SK-N-SH (cell line): ENCODE results near the gene ASB8. TPM values are rescaled to one million over a fixed set of nuclear protein-coding genes. Genes with fewer than 3 reads are reported as not detected.

ENCODE experiments used
- CTCF ChIA-PET: fragments of 300-600, 350-600 bp; formaldehyde crosslinking; extraction: SDS; loops from one replicate; lab custom pipeline; 2021; lab: Yijun Ruan, JAX
- POLR2A ChIA-PET: fragments of 350-600 bp; sonication (Branson Sonifier 250); formaldehyde crosslinking; extraction: SDS; loops from one replicate; lab custom pipeline; 2020; ENCODE audit warnings: antibody characterized with exemption, inconsistent platforms; lab: Yijun Ruan, JAX
- DNase-seq: peaks from one replicate; pipeline ENCODE4 v3.0.0; 2012
- H2AFZ ChIP-seq: fragments of 200-600 bp; sonication (generic); 2 replicates; pipeline ENCODE4 v1.8.1; 2016; ENCODE audit warnings: antibody characterized with exemption, mild to moderate bottlenecking, low read depth
- H3F3A ChIP-seq: fragments of 200-600 bp; sonication (generic); replicated peaks from 2 replicates; pipeline ENCODE3; 2016; ENCODE audit warnings: antibody characterized with exemption, mild to moderate bottlenecking; ENCODE audit not compliant: insufficient read depth
- H3K27ac ChIP-seq, 2 experiments: fragments of 200-500 bp in 1 of 2; fragments of 200-600 bp in 1 of 2; sonication (Bioruptor generic) in 1 of 2; sonication (generic), shearing (Covaris generic) in 1 of 2; 2 replicates each; pipeline versions ENCODE4 v1.5.1 to v1.6.1; 2014 to 2016; ENCODE audit warnings: low read depth in 2 of 2, inconsistent platforms in 1 of 2, low read length in 1 of 2, mild to moderate bottlenecking in 1 of 2, mixed read lengths in 1 of 2
- H3K27me3 ChIP-seq: fragments of 200-600 bp; sonication (generic), shearing (Covaris generic); 2 replicates; pipeline ENCODE4 v1.6.1; 2016; ENCODE audit warnings: mixed run types; ENCODE audit not compliant: insufficient read depth
- H3K36me3 ChIP-seq, 2 experiments: fragments of 200-500 bp in 1 of 2; fragments of 200-600 bp in 1 of 2; sonication (Bioruptor generic) in 1 of 2; sonication (generic) in 1 of 2; replicated peaks in 1 of 2; 2 replicates each; pipeline versions ENCODE3 to v1.5.1; 2014 to 2016; ENCODE audit warnings: low read length in 1 of 2, mild to moderate bottlenecking in 1 of 2; ENCODE audit not compliant: insufficient read depth in 2 of 2, control insufficient read depth in 1 of 2
- H3K4me1 ChIP-seq, 2 experiments: fragments of 200-500 bp in 1 of 2; fragments of 200-600 bp in 1 of 2; sonication (Bioruptor generic) in 1 of 2; sonication (generic), shearing (Covaris generic) in 1 of 2; 2 replicates each; pipeline versions ENCODE4 v1.5.1 to v1.6.1; 2014 to 2016; ENCODE audit warnings: low read depth in 1 of 2, low read length in 1 of 2, mixed run types in 1 of 2; ENCODE audit not compliant: insufficient read depth in 2 of 2, control insufficient read depth in 1 of 2
- H3K4me2 ChIP-seq: fragments of 200-600 bp; sonication (generic), shearing (Covaris generic); 2 replicates; pipeline ENCODE4 v1.6.1; 2017; ENCODE audit warnings: mixed run types
- H3K4me3 ChIP-seq, 2 experiments: fragments of 200-500 bp in 1 of 2; fragments of 200-600 bp in 1 of 2; sonication (Bioruptor generic) in 1 of 2; sonication (generic), shearing (Covaris generic) in 1 of 2; 2 replicates each; pipeline versions ENCODE4 v1.5.1 to v1.8.1; 2014 to 2016; ENCODE audit warnings: low read depth in 2 of 2, inconsistent platforms in 1 of 2, low read length in 1 of 2, mild to moderate bottlenecking in 1 of 2, mixed read lengths in 1 of 2, moderate library complexity in 1 of 2
- H3K79me2 ChIP-seq: fragments of 200-600 bp; sonication (generic); 2 replicates; pipeline ENCODE4 v1.8.1; 2017; ENCODE audit warnings: mild to moderate bottlenecking; ENCODE audit not compliant: insufficient read depth
- H3K9ac ChIP-seq: fragments of 200-600 bp; sonication (generic); 2 replicates; pipeline ENCODE4 v1.6.1; 2017; ENCODE audit warnings: mixed run types
- H3K9me2 ChIP-seq: fragments of 200-600 bp; sonication (generic); 2 replicates; pipeline ENCODE4 v1.6.1; 2017; ENCODE audit warnings: mixed run types
- H3K9me3 ChIP-seq: fragments of 200-600 bp; sonication (generic); 2 replicates; pipeline ENCODE4 v1.6.1; 2017; ENCODE audit warnings: mixed run types, mild to moderate bottlenecking, moderate library complexity
- H4K20me1 ChIP-seq: fragments of 200-600 bp; sonication (generic); 2 replicates; pipeline ENCODE4 v1.6.1; 2017; ENCODE audit warnings: mild to moderate bottlenecking, mixed run types; ENCODE audit not compliant: insufficient read depth
- CHD2 ChIP-seq: fragments of 150-350 bp; IDR thresholded peaks from 2 replicates; pipeline ENCODE4 v1.6.1; 2018; ENCODE audit warnings: low read length; ENCODE audit not compliant: partially characterized antibody
- CTCF ChIP-seq: fragments of 200-600 bp; sonication (generic); IDR thresholded peaks from 2 replicates; pipeline ENCODE4 v1.6.1; 2017; ENCODE audit warnings: antibody characterized with exemption, mild to moderate bottlenecking, moderate library complexity
- ELF1 ChIP-seq: IDR thresholded peaks from 2 replicates; pipeline ENCODE4 v1.4.0; 2012
- EP300 ChIP-seq, 2 experiments: IDR thresholded peaks; 2 replicates each; pipeline versions ENCODE4 v1.4.0 to v1.6.1; 2012; ENCODE audit warnings: borderline replicate concordance in 1 of 2, low read depth in 1 of 2, low read length in 1 of 2
- EZH2phosphoT487 ChIP-seq: fragments of 200-600 bp; sonication (generic); IDR thresholded peaks from 2 replicates; pipeline ENCODE4 v1.6.1; 2017; ENCODE audit warnings: low read depth, mixed run types, mild to moderate bottlenecking, antibody characterized with exemption, moderate library complexity, borderline replicate concordance
- FOSL2 ChIP-seq: IDR thresholded peaks from 2 replicates; pipeline ENCODE4 v1.4.0; 2012; ENCODE audit warnings: low read depth, mild to moderate bottlenecking, moderate library complexity, borderline replicate concordance
- FOXJ3 ChIP-seq: sonication (generic); formaldehyde crosslinking; IDR thresholded peaks from 2 replicates; pipeline ENCODE4 v1.5.1; 2020; ENCODE audit warnings: mild to moderate bottlenecking, missing genetic modification reagents
- FOXM1 ChIP-seq: IDR thresholded peaks from 2 replicates; pipeline ENCODE4 v1.4.0; 2012; ENCODE audit warnings: low read depth, mild to moderate bottlenecking
- GABPA ChIP-seq: IDR thresholded peaks from 2 replicates; pipeline ENCODE4 v1.4.0; 2012; ENCODE audit warnings: low read depth, mild to moderate bottlenecking
- IRF3 ChIP-seq: fragments of 150-350 bp; IDR thresholded peaks from 2 replicates; pipeline ENCODE4 v1.6.1; 2016; ENCODE audit warnings: mild to moderate bottlenecking, low read depth, low read length
- JUND ChIP-seq: IDR thresholded peaks from 2 replicates; pipeline ENCODE4 v1.4.0; 2012
- MEF2A ChIP-seq: IDR thresholded peaks from 2 replicates; pipeline ENCODE4 v1.4.0; 2012; ENCODE audit warnings: low read depth, borderline replicate concordance
- NRF1 ChIP-seq: IDR thresholded peaks from 2 replicates; pipeline ENCODE4 v1.6.1; 2012; ENCODE audit warnings: low read depth, mild to moderate bottlenecking, low read length
- POLR2AphosphoS5 ChIP-seq: IDR thresholded peaks from 2 replicates; pipeline ENCODE4 v1.6.1; 2012; ENCODE audit warnings: low read depth, low read length
- RAD21 ChIP-seq: IDR thresholded peaks from 2 replicates; pipeline ENCODE4 v1.6.1; 2012; ENCODE audit warnings: mild to moderate bottlenecking, low read length
- SIN3A ChIP-seq: IDR thresholded peaks from 2 replicates; pipeline ENCODE4 v1.6.1; 2012; ENCODE audit warnings: low read depth, mild to moderate bottlenecking, low read length, moderate library complexity, borderline replicate concordance
- SMC3 ChIP-seq: IDR thresholded peaks from 2 replicates; pipeline ENCODE4 v1.6.1; 2012; ENCODE audit warnings: low read depth, low read length, improper control_type of control experiment
- TAF1 ChIP-seq: IDR thresholded peaks from 2 replicates; pipeline ENCODE4 v1.6.1; 2012; ENCODE audit warnings: low read depth, mild to moderate bottlenecking, low read length, moderate library complexity, borderline replicate concordance
- TEAD4 ChIP-seq: IDR thresholded peaks from 2 replicates; pipeline ENCODE4 v1.4.0; 2012; ENCODE audit warnings: mild to moderate bottlenecking, borderline replicate concordance; ENCODE audit not compliant: insufficient read depth
- WGBS: methylation state at CpG from one replicate; pipeline ENCODE4 v1.1.6; 2017; ENCODE audit warnings: low lambda C conversion rate; 5-methylcytosine and 5-hydroxymethylcytosine counted together
- polyA plus RNA-seq, 3 experiments: library from polyadenylated mRNA; depleted of rRNA; stranded (reverse); fragments of >200 nt; gene quantifications; 2 replicates each; pipeline ENCODE4 v1.2.3, GENCODE V29; 2012
- TF ChIP-seq, protein P1 (sequence below): IDR thresholded peaks from 2 replicates; pipeline ENCODE4 v1.6.1; 2012; ENCODE audit warnings: mild to moderate bottlenecking, low read depth, low read length, moderate library complexity
- TF ChIP-seq, protein P2 (sequence below): IDR thresholded peaks from 2 replicates; pipeline ENCODE4; 2012

Gene ASB8
- polyA plus RNA-seq, 1 of the 3 experiments (the other 2 are of a cell fraction), result 13.8 TPM

DNA sequence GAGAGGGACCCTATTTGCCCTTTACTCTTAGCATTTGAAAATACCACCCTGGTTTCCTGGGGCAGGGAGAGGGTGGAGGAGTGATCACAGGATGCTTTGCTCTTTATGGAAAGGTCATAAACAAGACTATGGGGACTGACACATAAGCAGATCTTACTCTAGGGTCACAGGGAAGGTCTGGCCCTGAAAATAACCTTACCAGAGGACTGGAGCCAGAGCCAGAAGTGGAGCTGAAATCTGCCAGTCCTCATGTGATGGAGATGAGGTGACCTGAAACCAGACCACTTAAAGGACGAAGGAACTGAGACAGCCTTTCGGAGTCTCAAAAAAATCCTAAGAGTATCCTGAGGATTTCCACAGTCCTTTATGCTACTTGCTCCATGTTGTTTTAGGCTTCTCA lies 25.8 kb downstream of the ASB8 start (continued):
- TF ChIP-seq SIN3A (no peak), EZH2phosphoT487 (no peak), FOXM1 (no peak), TAF1 (no peak), TEAD4 (no peak), FOXJ3 (CRISPR knock-in tag) (no peak), ELF1 (no peak)
- TF ChIP-seq, protein P1, sequence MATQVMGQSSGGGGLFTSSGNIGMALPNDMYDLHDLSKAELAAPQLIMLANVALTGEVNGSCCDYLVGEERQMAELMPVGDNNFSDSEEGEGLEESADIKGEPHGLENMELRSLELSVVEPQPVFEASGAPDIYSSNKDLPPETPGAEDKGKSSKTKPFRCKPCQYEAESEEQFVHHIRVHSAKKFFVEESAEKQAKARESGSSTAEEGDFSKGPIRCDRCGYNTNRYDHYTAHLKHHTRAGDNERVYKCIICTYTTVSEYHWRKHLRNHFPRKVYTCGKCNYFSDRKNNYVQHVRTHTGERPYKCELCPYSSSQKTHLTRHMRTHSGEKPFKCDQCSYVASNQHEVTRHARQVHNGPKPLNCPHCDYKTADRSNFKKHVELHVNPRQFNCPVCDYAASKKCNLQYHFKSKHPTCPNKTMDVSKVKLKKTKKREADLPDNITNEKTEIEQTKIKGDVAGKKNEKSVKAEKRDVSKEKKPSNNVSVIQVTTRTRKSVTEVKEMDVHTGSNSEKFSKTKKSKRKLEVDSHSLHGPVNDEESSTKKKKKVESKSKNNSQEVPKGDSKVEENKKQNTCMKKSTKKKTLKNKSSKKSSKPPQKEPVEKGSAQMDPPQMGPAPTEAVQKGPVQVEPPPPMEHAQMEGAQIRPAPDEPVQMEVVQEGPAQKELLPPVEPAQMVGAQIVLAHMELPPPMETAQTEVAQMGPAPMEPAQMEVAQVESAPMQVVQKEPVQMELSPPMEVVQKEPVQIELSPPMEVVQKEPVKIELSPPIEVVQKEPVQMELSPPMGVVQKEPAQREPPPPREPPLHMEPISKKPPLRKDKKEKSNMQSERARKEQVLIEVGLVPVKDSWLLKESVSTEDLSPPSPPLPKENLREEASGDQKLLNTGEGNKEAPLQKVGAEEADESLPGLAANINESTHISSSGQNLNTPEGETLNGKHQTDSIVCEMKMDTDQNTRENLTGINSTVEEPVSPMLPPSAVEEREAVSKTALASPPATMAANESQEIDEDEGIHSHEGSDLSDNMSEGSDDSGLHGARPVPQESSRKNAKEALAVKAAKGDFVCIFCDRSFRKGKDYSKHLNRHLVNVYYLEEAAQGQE, result no peak

DNA sequence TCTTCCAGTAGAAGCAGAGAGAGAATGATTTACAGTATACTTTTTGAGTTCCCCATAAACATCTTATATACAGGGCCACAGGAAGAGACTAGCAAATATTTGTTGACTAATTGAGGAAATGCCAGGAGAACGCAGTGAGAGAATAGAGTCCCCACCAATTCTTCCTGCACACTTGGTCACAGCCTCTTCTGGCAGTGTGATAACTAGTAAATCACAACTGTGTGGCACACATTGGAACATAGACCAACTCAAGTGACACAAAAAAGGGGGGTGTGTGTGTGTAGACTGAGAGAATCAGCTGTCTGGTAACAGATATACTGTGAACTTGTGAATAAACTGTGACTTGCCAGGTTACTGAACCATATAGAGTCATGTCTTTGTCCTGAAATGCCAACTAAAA lies 27.9 kb downstream of the ASB8 start:
- H3K36me3 ChIP-seq, result peaks cover 44 to 90% of the 10 kb centered on the region in 2 experiments
- DNase-seq, result no peak
- no peaks in the 10 kb centered on the region for H3K79me2 ChIP-seq
- no peaks in the 10 kb centered on the region for H3K4me1 ChIP-seq
- no peak overlapping the region for H3K9ac ChIP-seq
- CTCF ChIA-PET, result interaction anchor here (0.7 to 1.1 kb wide), 2 partner anchors 13 to 48 kb away, joined by 3 read pairs; no protein-coding TSS in a partner anchor
- no peak overlapping the region for H3K27ac ChIP-seq
- H3K9me2 ChIP-seq, result no peaks in the 10 kb centered on the region
- H2AFZ ChIP-seq, result no peak overlapping the region
- H3K27me3 ChIP-seq, result no peaks in the 10 kb centered on the region
- TF ChIP-seq CTCF (no peak), MEF2A (no peak), RAD21 (no peak), NRF1 (no peak), FOXJ3 (CRISPR knock-in tag) (no peak), ELF1 (no peak), EP300 (IDR thresholded peaks at IDR 0.05; ENCODE audit: borderline replicate concordance in 1 of 2, low read depth in 1 of 2, low read length in 1 of 2) (no peak), JUND (no peak), SIN3A (no peak), GABPA (no peak), POLR2AphosphoS5 (no peak), IRF3 (no peak), FOSL2 (no peak), SMC3 (no peak), CHD2 (no peak)
- TF ChIP-seq, protein P2, sequence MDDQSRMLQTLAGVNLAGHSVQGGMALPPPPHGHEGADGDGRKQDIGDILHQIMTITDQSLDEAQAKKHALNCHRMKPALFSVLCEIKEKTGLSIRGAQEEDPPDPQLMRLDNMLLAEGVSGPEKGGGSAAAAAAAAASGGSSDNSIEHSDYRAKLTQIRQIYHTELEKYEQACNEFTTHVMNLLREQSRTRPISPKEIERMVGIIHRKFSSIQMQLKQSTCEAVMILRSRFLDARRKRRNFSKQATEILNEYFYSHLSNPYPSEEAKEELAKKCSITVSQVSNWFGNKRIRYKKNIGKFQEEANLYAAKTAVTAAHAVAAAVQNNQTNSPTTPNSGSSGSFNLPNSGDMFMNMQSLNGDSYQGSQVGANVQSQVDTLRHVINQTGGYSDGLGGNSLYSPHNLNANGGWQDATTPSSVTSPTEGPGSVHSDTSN, result no peak
- 93% methylated on average over 1 of the region's 1 CpG for WGBS
- POLR2A ChIA-PET, result no interaction called here
- no peaks in the 10 kb centered on the region for H3F3A ChIP-seq
- no peak overlapping the region for H3K4me2 ChIP-seq
- H3K9me3 ChIP-seq, result no peaks in the 10 kb centered on the region
- no peak overlapping the region for H3K4me3 ChIP-seq
- H4K20me1 ChIP-seq, result no peaks in the 10 kb centered on the region
